Measurements from ENCODE around the gene EXOSC7.
"Not testable (repeated sequence)": the region's sequence is repeated elsewhere in the genome, so short reads cannot be mapped to it uniquely, and the experiment has no call there.

Gene EXOSC7

DNA sequence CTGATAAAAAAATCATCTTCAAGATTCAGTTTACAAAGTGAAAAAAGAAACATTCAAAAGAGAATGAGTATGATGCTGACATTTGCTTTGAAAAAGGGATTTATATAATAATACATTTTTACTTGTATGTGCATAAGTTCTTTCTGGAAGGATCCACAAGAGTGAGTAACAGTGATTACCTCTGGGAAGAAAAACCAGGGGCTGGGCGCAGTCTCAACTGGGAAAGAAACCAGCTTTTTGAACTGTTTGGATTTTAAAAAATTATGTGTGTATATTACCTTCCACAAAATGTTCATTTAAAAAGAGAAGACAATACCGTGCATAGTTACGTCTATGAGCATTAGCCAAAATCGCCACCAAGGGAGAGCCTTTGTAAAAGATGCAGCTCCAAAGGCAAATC, 51.4 kb downstream of the EXOSC7 start:
- no peak for DNase-seq

DNA sequence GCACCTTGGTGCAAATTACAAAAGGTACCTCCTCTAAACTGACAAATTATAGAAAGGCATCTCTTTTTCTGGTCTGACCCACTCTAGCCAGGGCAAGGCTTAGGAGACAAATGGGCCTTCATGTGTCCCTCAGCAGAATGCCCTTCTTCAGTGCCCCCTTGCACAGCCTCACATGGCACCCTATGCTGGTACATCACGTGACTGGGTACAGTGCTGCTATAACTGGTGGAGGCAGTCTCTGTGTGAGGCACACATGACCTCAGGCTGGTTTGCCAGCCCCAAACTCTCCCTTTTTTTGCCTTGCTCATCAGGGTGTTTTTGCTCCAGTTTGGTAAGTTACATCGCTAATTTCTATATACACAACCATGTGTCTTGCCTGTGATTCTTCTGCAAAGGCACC, 53.2 kb downstream of the EXOSC7 start:
- DNase-seq, result no peak

DNA sequence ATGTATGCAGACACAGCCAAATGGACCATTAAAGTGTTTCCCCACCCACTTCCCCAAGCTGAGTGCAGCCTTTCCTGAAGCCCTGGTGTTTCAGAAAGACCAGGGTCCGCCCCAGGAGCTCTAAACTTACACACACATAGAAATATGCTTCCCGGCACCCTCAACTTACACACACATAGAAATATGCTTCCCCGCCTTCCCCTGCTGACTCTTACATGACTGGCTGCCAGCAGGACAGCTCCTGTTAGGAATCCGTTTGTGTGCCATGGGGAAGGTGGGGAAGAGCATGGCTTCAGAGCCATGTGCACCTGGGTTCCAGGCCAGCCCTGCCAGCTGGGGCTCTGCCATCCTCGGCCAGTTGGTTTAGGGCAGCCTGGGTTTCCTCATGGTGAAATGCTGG, 53.6 kb downstream of the EXOSC7 start:
- peak; percentile 86 for DNase-seq

DNA sequence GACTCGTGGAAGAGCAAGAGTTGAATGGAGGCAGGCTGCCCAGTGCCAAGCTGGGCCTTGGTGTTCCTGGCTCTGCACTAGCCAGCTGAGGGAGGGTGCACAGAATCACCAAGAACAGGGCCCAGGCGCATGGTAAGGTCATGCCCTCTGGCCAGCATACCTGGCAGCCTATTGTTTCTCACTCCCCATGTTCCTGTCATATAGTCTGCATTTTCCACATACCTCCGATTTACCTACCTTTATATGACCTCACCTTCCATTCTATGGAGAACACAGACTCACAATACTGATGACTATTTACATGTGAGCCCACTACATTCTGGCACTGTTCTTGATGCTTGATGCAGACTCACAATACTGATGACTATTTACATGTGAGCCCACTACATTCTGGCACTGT, 55.5 kb downstream of the EXOSC7 start:
- DNase-seq, result no peak

DNA sequence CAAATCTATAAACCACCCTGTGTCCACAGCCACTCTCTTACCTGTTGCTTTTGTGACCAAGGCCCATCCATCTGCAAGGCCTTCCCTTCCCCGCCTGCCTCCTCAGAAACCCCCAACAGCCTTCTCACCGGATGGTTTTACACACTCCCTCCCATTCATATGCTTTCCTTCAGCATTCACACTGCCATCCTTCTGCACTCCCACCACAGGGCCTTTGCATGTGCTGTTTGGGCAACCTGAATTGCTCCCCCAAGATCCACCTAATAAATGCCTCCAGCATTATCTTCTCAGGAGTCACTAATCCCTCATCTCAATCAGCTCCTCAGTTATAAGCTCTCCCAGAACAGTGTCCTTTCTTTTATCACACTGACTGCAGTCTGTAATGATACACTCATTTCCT, 56.1 kb downstream of the EXOSC7 start:
- no peak for DNase-seq

DNA sequence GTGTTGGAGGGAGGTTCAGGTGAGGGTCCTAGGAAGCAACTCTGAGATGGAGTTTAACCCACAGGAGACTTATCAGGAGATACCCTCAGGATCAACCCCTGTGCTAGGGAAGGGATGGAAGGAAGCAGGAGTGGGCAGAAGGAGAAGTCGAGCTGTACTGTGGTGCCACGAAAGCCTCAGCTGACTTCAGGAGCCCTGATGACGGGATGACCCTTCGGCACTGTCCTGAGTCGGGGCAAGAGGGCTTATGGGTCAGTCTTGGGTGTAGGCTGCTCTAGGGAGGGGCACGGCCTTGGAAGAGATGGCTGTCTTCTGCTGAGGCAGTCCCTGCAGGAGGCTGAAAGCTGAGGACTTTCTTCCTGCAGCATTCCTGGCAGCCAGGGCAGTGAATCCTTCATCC, 57.7 kb downstream of the EXOSC7 start:
- no peak for DNase-seq

DNA sequence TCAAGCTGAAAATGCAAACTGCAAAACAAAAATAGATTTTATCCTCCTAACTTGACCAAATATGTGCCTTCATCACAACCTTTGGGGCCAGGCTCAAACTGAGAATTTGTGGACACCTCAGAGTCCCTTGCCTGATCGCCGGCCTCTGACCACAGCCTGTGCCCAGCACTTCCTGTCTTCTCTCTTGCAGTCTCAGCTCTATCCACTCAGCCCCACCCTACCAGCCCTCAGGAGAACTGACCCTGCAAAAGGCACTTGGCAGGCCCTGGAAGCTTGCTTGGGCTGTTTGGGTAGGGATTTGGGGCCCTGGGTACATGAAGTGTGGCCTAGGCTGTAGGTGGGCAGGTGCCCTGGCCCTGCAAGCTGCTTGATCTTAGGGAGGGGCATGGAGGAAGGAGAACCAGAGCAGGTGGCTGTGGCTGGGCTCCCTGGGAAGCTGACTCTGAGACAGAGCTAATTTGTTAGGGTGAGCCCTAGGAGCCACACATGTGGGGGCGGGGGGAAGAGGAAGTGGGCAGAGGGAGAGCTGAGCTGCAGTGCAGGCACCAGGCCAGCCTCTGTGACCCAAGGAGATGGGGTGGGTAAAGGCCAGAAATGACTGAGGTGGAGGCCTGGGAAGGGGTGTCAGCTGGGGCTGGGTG, 58.7 kb downstream of the EXOSC7 start:
- no peak for DNase-seq

DNA sequence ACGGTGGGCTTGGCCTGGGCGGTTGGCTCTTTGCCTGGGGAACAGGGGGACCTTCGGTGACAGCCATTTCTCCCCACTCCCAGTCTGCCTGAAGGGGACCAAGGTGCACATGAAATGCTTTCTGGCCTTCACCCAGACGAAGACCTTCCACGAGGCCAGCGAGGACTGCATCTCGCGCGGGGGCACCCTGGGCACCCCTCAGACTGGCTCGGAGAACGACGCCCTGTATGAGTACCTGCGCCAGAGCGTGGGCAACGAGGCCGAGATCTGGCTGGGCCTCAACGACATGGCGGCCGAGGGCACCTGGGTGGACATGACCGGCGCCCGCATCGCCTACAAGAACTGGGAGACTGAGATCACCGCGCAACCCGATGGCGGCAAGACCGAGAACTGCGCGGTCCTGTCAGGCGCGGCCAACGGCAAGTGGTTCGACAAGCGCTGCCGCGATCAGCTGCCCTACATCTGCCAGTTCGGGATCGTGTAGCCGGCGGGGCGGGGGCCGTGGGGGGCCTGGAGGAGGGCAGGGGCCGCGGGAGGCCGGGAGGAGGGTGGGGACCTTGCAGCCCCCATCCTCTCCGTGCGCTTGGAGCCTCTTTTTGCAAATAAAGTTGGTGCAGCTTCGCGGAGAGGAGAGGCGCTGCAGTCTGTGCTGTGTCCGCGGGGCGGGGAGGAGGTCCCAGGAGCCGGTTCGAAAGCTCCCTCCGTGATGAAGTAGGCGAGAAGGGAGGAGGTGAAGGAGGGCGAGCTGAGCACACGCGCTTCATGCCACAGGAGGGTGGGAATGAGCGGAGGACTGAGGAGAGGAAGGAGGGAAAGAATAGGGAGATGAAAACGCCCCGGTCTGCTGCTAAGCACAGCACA, 59.6 kb downstream of the EXOSC7 start:
- peak; percentile 40 for DNase-seq

DNA sequence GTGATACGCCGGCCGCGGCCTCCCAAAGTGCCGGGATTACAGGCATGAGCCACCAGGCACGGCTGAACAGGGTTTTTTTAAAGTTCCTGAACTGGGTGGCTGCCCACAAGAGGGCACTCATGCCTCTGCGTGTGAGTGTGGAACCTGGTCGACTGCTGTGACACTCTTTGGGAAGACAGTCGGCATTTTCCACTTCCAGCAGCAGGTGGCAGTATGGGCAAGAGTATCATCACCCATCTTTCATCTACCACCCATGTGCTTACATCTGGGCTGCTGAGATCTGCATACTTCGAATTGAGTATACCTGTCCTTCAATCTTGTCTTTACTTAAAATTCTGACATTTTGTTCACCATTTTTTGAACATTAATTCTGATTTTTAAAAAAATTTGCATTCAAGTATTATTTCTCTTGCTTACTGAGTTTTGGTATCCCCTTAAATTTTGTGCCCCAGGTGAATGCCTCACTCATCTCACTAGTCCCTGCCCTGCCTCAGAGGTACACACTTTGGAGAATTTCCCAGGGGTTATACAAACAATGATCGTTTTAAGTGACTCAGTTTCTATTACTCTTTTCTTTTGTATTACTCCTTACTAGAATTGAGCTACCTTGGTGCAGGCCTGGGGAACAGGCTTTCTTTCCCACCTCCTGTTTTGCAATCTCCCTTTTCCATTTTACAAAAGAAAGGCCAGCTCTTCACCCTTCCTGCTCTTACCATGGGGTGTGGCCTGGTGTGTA, 61.8 kb downstream of the EXOSC7 start:
- peak; percentile 95 for DNase-seq

DNA sequence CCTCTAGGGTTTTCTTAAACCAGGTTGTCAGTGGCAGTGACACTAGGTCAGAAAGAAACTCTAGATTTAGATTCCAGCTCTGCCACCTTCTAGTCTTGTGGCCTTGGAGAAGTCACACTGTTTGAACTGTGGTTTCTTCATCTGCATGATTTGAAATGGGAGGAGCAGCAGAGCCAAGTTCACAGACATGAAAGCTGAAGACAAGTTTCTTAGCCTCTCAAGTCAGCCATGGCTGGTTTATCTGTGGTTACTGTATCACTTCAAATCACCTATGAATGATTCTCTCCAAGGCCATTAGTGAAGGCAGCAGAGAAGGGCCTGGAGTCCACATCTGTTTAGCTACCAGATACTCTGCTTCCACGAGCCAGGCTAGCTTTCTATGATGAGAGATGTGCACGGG, 65.6 kb downstream of the EXOSC7 start:
- no peak for DNase-seq

DNA sequence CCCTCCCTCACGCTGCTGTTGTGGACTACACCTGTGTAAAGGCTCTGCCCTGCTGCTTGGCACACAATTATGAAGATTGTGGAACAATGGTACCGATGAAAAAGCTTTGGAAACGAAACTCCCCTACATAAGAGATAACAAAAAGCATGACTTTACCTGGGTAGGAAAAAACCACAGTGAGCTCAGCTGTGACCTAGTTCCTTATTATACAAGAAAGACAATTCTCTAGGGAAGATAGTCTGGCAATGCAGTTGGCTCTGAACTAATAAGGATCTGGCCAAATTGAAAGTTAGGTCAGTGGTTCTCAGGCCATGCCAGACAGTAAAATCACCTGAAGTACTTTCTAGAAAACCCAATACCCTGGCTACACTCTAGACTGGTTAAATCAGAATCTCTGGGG, 66.1 kb downstream of the EXOSC7 start:
- DNase-seq, result no peak

DNA sequence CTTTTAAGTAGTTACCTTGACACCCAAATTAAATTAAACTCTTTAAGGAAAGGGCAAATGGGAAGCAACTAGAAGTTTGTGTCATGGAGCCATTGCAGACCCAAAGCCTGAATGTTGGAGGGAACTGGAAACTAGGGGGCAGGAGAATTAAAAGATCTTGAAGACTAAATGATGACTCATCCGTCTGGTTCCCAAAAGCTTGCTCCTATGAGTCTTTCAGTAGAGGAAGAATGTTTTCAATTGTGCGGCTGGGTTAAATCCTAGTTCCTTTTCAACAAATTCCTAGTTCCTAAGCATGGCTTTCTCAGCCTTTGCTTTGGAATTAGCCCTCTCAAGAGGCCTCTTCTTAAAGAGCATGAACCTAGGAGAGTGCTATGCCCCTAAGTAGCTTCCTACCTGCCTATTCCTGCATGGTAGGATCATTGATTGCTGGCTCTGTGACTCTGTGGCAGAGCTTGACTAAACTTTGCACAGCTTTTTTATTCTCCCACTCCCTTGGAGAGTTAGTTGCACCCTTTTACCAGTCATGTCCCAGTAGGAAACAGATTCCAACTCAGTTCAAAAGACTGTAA, 67.8 kb downstream of the EXOSC7 start:
- DNase-seq, result peak; percentile 82

DNA sequence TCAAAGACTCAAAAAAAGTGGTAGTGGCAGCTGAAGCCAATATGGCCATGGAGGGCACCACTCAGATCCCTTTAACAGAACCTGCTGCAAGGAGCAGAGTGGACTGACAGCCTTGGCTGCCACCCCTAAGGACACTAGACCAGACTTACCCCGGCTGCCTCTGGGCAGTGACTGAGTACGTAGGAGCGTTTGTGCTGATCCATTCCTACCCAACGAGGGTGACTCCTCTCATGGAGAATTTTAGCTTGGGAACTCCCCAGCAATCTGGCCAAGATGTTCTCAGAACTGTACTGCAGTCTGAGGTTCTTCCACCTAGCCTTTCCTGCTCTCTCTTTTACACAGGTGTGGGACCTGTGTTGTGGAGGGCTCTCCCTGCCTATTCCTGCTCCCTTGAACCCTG, 72.2 kb downstream of the EXOSC7 start:
- peak; percentile 49 for DNase-seq

DNA sequence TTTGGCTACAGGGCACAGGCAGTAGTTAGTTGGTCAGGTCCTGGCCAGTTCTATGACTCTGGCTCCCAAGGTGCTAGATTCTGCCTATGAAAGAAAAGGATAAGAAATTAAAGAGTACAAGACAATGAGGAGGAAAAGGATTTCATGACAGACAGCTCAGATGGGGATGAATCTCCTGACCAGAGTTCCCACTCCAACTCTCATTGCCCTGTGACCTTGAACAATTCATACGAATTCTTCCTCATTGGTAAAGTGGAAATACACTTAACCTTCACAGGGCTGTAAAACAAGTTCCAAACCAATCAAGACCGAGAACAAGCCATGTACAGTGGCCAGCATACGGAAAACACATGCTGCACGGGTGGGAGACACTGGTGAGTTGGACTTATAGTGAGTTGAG, 73.8 kb downstream of the EXOSC7 start:
- no peak for DNase-seq

DNA sequence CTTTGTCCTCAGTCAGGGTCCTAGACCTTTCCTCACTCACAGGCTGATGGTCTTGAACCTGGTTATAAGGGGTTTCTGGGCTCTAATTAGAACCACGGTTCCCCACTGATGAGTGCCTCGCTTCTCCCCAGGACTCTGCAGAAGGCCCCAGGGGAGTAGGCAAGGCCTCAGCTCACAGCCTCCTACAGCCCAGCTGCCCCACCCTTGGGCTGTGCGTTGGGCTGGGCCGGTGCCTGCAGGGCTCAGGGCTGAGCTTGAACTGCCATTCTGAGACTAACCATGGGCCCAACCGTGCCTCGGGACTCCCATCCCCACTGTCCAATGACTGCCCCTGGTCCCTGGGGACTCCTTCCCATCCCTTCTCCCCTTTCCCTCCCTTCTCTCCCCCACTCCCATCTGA, 75.6 kb downstream of the EXOSC7 start:
- DNase-seq, result no peak

DNA sequence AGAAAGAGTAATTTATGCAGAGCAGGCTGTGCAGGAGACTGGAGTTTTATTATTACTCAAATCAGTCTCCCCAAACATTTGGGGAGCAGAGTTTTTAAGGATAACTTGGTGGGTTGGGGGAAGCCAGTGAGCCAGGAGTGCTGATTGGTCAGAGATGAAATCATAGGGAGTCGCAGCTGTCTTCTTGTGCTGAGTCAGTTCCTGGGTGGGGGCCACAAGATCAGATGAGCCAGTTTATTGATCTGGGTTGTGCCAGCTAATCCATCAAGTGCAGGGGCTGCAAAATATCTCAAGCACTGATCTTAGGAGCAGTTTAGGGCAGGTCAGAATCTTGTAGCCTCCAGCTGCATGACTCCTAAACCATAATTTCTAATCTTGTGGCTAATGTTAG, 77.8 kb downstream of the EXOSC7 start:
- not testable (repeated sequence) for DNase-seq

DNA sequence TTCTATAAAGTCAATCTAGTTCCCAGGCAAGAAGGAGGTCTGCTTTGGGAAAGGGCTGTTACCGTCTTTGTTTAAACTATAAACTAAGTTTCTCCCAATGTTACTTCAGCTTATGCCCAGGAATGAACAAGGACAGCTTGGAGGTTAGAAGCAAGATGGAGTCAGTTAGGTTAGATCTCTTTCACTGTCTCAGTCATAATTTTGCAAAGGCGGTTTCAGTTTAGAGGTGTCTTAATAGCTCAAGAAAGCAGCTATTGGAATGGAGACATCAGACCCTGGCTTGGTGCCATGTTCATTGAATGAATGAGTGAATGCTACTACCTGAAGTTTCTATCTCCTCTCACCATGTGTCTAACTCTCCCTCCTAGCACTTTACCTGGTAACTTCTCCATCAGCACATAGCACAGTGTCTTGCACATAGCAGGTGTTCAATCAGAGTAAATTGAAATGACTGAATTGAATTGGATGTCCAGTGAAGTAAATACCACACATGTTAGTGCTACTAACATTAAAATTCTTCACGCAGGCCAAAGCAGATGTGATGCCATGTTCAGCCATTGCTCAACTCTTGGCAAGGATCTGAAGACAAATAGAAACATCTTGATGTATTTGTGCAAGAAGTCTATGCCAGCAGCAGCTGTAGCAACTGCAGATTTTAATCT, 78.3 kb downstream of the EXOSC7 start:
- peak; percentile 85 for DNase-seq

DNA sequence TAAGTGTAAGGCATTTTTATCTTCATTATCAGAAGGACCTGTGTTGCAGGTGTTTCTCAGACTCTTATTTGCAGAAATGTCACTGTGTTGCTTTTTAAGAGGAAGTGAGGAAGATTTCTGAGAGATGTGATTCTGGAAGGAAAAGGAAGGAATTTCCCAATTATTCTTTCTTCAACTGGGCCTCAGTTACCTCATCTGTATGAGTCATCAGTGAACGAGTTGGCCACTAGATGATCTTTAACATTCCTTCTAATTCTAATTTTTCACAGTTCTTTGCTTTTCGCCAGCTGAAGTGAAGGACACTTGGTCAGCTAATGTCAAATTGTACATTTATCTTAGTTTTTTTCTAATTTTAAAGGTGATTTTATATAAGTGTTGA, 79.0 kb downstream of the EXOSC7 start:
- peak; percentile 85 for DNase-seq

DNA sequence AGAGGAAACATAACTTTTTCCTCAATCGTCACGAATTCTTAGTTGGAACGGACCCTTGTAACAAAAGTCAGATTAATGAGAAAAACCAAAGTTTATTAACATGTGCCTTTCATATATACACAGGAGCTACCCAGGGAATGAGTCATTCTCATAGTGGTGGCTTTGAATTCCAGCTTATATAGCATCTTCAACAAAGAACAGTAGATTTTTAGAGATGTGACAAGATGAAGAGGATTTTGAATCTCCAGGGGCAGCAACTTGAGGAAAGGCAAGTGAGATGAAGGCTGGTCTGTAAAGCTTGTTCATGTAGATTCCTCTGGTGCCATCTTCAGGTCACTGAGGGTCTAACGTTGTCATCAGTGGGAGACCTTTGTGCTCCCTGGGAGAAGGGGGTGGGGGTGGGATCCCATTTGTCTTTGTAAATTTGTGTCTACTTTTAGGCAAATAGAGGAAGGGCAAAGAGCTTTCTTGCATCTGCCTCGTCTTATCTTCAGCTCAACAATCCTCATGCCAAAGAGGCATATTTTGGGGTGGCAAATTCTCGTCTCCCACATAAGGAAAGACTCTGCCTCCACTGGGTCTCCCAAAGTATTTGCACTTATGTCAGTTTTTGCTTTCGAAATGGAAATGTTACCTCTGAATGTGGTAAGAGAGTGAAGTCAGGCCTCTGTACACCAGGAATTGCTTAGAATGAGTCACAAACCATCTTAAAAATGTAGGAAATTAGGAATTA, 79.5 kb downstream of the EXOSC7 start:
- DNase-seq, result peak; percentile 78

DNA sequence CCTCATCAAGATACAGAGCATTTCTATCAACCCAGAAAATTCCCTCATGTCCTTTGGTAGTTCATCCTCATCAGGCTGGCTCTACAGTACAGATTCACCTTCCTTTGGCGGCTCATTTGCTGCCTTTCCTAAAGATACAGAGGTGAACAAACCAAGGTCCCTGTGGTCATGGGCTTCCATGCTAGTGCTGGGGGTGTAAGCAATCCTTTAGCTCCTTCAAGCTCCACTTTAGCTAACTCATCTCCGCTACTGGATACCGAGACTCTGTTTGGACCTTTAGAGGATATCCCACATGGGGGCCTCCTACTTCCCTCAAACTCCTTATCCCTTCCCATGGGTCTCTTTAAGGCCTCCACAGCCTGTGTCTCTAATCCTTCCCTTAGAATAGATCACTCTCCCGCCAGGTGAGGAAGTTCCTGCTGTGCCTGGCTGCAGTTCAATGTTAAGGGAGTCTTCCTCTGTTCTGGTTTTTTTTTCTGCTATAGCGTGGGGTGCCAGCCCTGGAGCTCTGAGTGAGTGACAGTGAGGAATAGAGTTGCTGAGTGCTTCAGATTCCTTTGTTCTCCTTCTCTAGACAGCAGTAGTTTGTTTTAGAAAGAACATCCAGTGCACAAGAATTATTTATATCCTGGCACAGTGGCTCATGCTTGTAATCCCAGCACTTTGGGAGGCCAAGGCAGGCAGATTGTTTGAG, 80.7 kb downstream of the EXOSC7 start:
- no peak for DNase-seq

DNA sequence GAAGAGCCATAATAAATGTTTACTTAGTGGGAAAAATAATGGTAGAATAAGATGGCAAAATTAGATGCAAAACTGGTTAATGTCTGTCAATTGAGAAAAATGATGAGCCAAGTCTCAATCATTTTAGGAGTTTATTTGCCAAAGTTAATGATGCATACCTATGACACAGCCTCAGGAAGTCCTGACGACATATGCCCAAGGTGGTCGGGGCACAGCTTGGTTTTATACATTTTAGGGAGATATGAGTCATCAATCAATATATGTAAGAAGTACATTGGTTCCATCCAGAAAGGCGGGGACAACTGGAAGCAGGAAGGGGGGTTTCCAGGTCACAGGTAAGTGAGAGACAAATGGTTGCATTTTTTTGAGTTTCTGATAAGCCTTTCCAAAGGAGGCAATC, 81.5 kb downstream of the EXOSC7 start:
- DNase-seq, result no peak

DNA sequence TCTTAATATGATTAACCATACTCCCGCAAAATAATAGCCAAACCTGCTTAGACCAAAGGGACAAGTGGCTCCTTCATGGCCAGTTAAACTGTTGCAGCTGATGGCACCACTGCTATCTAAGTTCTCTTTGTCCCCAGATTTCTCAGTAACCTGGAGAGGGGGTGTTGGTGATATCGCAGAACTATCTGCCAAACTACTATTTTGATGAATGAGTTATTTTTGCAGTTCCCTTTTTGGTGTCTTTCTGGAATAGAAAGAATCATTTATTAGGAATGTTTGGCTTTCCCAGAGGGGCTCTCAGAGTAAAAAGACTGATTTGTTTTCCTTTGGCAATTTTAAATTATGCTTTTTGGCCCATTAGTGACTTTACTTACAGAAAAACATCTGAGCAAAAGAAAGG, 83.1 kb downstream of the EXOSC7 start:
- no peak for DNase-seq
